ENCODE data around the gene CACNA1H. TPM values are rescaled to one million over a fixed set of nuclear protein-coding genes. Genes with fewer than 3 reads are reported as not detected.

The CACNA1H gene
- total and polyA plus RNA-seq, 2 experiments from 2014 or later: 9.1 TPM

- no peaks in the 10 kb centered on the region for H3K27me3 ChIP-seq
Observed at GRCh38 chr16:1124291-1124690, 28.6 kb upstream of the CACNA1H start.

GRCh38 chr16:1124795-1125194, 28.1 kb upstream of the CACNA1H start:
- H3K27me3 ChIP-seq: no peaks in the 10 kb centered on the region
- TF ChIP-seq CTCF (IDR thresholded peaks at IDR 0.05; ENCODE audit: poor library complexity) (no peak), EZH2phosphoT487 (IDR thresholded peaks at IDR 0.05; ENCODE audit: low read depth, severe bottlenecking, unreplicated experiment) (no peak), EZH2 (IDR thresholded peaks at IDR 0.05; ENCODE audit: borderline replicate concordance) (no peak)
- H4K20me1 ChIP-seq (ENCODE audit: insufficient read depth, poor library complexity, severe bottlenecking): no peaks in the 10 kb centered on the region
- no peaks in the 10 kb centered on the region for H3K4me1 ChIP-seq (ENCODE audit: insufficient read depth)
- no peak overlapping the region for H3K4me2 ChIP-seq
- 91% methylated on average over 11 of the region's 11 CpGs for WGBS (ENCODE audit: low lambda C conversion rate, missing lambda C conversion rate)
- H3K79me2 ChIP-seq: no peaks in the 10 kb centered on the region
- H3K9me3 ChIP-seq (ENCODE audit: low read depth): no peaks in the 10 kb centered on the region
- no peak for DNase-seq (ENCODE audit: low spot score)
- no peak overlapping the region for H3K27ac ChIP-seq
- H3K9me2 ChIP-seq (replicated peaks; ENCODE audit: insufficient read depth): no peaks in the 10 kb centered on the region
- no peaks in the 10 kb centered on the region for H3K36me3 ChIP-seq (replicated peaks; ENCODE audit: insufficient read depth, low read depth)
- no peak overlapping the region for H2AFZ ChIP-seq
- no peak overlapping the region for H3K4me3 ChIP-seq

More at GRCh38 chr16:1124291-1124690, 28.6 kb upstream of the CACNA1H start:
- H3K4me2 ChIP-seq: no peak overlapping the region
- no peak overlapping the region for H2AFZ ChIP-seq
- H4K20me1 ChIP-seq (ENCODE audit: insufficient read depth, poor library complexity, severe bottlenecking): no peaks in the 10 kb centered on the region
- no peak overlapping the region for H3K27ac ChIP-seq
- no peaks in the 10 kb centered on the region for H3K9me2 ChIP-seq (replicated peaks; ENCODE audit: insufficient read depth)
- DNase-seq (ENCODE audit: low spot score): no peak
- no peaks in the 10 kb centered on the region for H3K36me3 ChIP-seq (replicated peaks; ENCODE audit: insufficient read depth, low read depth)
- WGBS (ENCODE audit: low lambda C conversion rate, missing lambda C conversion rate): 95% methylated on average over 11 of the region's 18 CpGs
- no peaks in the 10 kb centered on the region for H3K4me1 ChIP-seq (ENCODE audit: insufficient read depth)
- H3K9me3 ChIP-seq (ENCODE audit: low read depth): no peaks in the 10 kb centered on the region
- H3K79me2 ChIP-seq: no peaks in the 10 kb centered on the region
- TF ChIP-seq EZH2 (IDR thresholded peaks at IDR 0.05; ENCODE audit: borderline replicate concordance) (no peak), CTCF (IDR thresholded peaks at IDR 0.05; ENCODE audit: poor library complexity) (no peak)
- no peak overlapping the region for H3K4me3 ChIP-seq

GRCh38 chr16:1125471-1125870, 27.4 kb upstream of the CACNA1H start:
- no peaks in the 10 kb centered on the region for H3K36me3 ChIP-seq (replicated peaks; ENCODE audit: insufficient read depth, low read depth)
- H3K27me3 ChIP-seq: no peaks in the 10 kb centered on the region
- no peaks in the 10 kb centered on the region for H3K9me3 ChIP-seq (ENCODE audit: low read depth)
- no peak overlapping the region for H3K27ac ChIP-seq
- H3K4me1 ChIP-seq (ENCODE audit: insufficient read depth): no peaks in the 10 kb centered on the region
- H2AFZ ChIP-seq: no peak overlapping the region
- DNase-seq (ENCODE audit: low spot score): peak; percentile 56
- no peaks in the 10 kb centered on the region for H3K79me2 ChIP-seq
- TF ChIP-seq EZH2phosphoT487 (IDR thresholded peaks at IDR 0.05; ENCODE audit: low read depth, severe bottlenecking, unreplicated experiment) (no peak), CTCF (IDR thresholded peaks at IDR 0.05; ENCODE audit: poor library complexity) (no peak), EZH2 (IDR thresholded peaks at IDR 0.05; ENCODE audit: borderline replicate concordance) (no peak)
- no peaks in the 10 kb centered on the region for H3K9me2 ChIP-seq (replicated peaks; ENCODE audit: insufficient read depth)
- 74% methylated on average over 18 of the region's 18 CpGs for WGBS (ENCODE audit: low lambda C conversion rate, missing lambda C conversion rate)
- no peak overlapping the region for H3K4me2 ChIP-seq
- H3K4me3 ChIP-seq: no peak overlapping the region
- H4K20me1 ChIP-seq (ENCODE audit: insufficient read depth, poor library complexity, severe bottlenecking): no peaks in the 10 kb centered on the region

GRCh38 chr16:1126044-1126443, 26.9 kb upstream of the CACNA1H start:
- Histone ChIP-seq H4K20me1 (ENCODE audit: insufficient read depth, poor library complexity, severe bottlenecking) (no peaks in the 10 kb centered on the region), H3K4me1 (ENCODE audit: insufficient read depth) (no peaks in the 10 kb centered on the region), H3K4me2 (no peak overlapping the region), H3K9me3 (ENCODE audit: low read depth) (no peaks in the 10 kb centered on the region), H3K36me3 (replicated peaks; ENCODE audit: insufficient read depth, low read depth) (no peaks in the 10 kb centered on the region), H3K4me3 (no peak overlapping the region), H2AFZ (no peak overlapping the region), H3K27ac (no peak overlapping the region), H3K27me3 (no peaks in the 10 kb centered on the region), H3K9me2 (replicated peaks; ENCODE audit: insufficient read depth) (no peaks in the 10 kb centered on the region), H3K79me2 (no peaks in the 10 kb centered on the region)
- DNase-seq (ENCODE audit: low spot score): no peak
- 85% methylated on average over 17 of the region's 17 CpGs for WGBS (ENCODE audit: low lambda C conversion rate, missing lambda C conversion rate)
- no peak for TF ChIP-seq CTCF (IDR thresholded peaks at IDR 0.05; ENCODE audit: poor library complexity)
- TF ChIP-seq EZH2phosphoT487 (IDR thresholded peaks at IDR 0.05; ENCODE audit: low read depth, severe bottlenecking, unreplicated experiment): no peak
- TF ChIP-seq EZH2 (IDR thresholded peaks at IDR 0.05; ENCODE audit: borderline replicate concordance): no peak
